ENCODE measurements around the gene ADK.
A peak's percentile ranks its signal among the peaks of the same experiment; 100 is the strongest.
"Not testable (repeated sequence)": the region's sequence is repeated elsewhere in the genome, so short reads cannot be mapped to it uniquely, and the experiment has no call there.

Gene ADK

GRCh38 chr10:74186678-74187077 is 35.7 kb downstream of the ADK start:
- DNase-seq (ENCODE audit: low spot score), result no peak

DNA sequence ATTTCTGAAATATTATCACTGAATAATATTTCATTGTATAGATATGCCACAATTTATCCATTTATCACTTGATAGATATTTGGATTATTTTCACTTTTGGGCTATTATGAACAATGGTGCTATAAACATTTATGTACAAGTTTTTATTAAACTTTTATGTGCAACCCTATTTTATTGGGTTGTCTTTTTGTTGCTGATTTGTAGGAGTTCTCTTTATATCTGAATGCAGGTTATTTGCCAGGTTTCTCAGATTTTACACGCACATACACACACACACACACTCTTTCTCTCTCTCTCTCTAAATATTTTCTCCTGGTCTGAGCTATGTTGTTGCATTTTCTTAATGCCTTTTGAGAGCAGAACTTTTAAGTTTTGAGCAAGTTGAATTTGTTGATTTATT is 36.2 kb downstream of the ADK start:
- no peak for DNase-seq (ENCODE audit: low spot score)

DNA sequence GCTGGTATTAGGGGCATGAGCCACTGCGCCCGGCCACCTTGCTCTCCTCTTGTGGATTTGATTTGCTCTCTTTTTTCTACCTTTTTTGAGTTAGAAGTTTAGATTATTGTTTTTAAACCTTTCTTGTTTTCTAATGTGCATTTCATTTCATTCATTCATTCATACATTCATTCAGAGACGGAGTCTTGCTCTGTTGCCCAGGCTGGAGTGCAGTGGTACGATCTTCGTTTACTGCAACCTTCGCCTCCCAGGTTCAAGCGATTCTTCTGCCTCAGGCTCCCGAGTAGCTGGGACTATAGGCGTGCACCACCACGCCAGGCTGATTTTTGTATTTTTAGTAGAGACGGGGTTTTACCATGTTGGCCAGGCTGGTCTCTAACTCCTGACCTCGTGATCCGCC is 37.6 kb downstream of the ADK start:
- not testable (repeated sequence) for DNase-seq (ENCODE audit: low spot score)

GRCh38 chr10:74189999-74190421 is 39.0 kb downstream of the ADK start:
- DNase-seq (ENCODE audit: low spot score), result no peak

DNA sequence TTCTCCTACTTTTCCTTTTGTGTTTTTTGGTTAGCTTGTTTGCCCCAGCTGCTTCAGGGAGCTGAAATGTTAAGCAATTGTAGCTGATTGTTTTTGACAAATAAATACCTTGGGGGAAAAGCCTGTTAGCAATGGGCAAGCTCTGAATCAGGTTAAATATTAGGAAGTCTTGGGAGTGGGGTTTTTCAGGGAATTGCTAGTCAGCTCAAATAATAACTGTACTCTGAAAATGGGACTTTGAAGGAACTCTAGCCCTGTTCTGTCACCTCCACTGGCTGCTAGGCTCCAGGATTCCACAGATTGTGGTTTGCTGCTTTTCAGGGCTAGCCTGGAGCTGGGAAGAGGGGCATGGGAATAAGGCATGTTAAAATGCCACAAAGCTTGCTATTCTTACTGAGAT is 39.5 kb downstream of the ADK start:
- no peak for DNase-seq (ENCODE audit: low spot score)

- no peak for DNase-seq (ENCODE audit: low spot score)
These were observed 43.5 kb downstream of the ADK start for GRCh38 chr10:74194545-74194944.

- DNase-seq (ENCODE audit: low spot score), result no peak
These were observed 44.0 kb downstream of the ADK start for GRCh38 chr10:74194999-74195398.

GRCh38 chr10:74199315-74199714 is 48.3 kb downstream of the ADK start:
- DNase-seq (ENCODE audit: low spot score), result no peak

DNA sequence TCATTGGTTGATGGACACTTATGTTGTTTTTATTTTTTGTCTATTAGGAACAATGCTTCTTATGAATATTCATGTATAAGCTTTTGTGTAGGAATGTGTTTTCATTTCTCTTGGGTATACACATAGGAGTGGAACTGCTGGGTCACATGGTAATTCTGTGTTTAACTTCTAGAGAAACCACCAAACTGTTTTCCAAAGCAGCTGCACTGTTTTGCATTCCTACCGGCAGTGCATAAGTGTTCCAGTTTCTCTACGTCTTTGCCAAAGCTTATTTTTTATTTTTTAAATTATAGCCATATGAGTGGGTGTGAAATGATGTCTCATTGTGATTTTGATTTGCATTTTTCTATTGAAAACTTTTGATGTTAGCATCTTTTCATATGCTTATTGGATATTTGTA is 51.3 kb downstream of the ADK start:
- no peak for DNase-seq (ENCODE audit: low spot score)

DNA sequence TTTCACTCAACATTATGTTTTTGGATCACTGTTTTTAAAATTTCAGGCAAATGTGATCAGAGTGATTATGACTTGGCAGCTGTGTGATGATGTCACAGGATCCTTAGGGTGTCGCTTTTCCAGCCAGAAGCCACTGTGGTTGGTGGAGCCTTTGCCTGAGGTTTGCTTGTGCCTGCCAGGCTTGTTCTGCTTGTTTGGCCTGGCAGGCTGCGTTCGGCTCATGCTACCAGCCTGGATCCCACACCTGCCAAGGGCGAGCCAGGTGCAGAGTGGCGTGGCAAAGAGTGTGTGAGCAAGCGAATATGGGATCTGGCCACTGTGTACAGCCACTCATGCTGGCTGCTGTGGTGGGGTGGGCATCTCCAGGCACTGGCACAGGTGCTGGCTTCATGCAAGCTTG is 55.7 kb downstream of the ADK start:
- DNase-seq (ENCODE audit: low spot score), result no peak

- DNase-seq (ENCODE audit: low spot score), result no peak
These were observed 56.9 kb downstream of the ADK start for GRCh38 chr10:74207691-74208480.

DNA sequence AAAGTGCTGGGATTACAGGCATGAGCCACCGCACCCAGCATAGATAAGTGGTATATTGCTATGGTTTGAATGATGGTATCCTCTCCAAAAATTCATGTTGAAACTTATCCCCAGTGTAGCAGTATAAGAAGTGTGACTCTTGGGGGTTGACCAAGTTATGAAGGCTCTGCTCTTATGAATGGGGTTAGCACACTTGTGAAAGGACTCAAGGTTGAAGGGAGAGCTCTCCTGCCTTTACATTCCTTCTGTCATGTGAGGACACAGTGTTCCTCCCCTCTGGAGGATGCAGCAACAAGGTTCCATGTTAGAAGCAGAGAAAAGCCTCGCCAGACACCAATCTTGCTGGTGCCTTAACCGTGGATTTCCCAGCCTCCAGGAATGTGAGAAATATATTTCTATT is 58.0 kb downstream of the ADK start:
- DNase-seq (ENCODE audit: low spot score), result no peak

- no peak for DNase-seq (ENCODE audit: low spot score)
These were observed 62.0 kb downstream of the ADK start for GRCh38 chr10:74213019-74213418.

GRCh38 chr10:74213571-74214162 is 62.6 kb downstream of the ADK start:
- DNase-seq (ENCODE audit: low spot score), result peak; percentile 46

DNA sequence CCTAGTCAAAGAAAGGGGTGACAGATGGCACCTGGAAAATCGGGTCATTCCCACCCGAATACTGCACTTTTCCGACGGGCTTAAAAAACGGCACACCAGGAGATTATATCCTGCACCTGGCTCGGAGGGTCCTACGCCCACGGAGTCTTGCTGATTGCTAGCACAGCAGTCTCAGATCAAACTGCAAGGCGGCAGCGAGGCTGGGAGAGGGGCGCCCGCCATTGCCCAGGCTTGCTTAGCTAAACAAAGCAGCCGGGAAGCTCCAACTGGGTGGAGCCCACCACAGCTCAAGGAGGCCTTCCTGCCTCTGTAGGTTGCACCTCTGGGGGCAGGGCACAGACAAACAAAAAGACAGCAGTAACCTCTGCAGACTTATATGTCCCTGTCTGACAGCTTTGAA is 66.1 kb downstream of the ADK start:
- DNase-seq (ENCODE audit: low spot score), result not testable (repeated sequence)

- not testable (repeated sequence) for DNase-seq (ENCODE audit: low spot score)
These were observed 71.4 kb downstream of the ADK start for GRCh38 chr10:74222467-74222866.

DNA sequence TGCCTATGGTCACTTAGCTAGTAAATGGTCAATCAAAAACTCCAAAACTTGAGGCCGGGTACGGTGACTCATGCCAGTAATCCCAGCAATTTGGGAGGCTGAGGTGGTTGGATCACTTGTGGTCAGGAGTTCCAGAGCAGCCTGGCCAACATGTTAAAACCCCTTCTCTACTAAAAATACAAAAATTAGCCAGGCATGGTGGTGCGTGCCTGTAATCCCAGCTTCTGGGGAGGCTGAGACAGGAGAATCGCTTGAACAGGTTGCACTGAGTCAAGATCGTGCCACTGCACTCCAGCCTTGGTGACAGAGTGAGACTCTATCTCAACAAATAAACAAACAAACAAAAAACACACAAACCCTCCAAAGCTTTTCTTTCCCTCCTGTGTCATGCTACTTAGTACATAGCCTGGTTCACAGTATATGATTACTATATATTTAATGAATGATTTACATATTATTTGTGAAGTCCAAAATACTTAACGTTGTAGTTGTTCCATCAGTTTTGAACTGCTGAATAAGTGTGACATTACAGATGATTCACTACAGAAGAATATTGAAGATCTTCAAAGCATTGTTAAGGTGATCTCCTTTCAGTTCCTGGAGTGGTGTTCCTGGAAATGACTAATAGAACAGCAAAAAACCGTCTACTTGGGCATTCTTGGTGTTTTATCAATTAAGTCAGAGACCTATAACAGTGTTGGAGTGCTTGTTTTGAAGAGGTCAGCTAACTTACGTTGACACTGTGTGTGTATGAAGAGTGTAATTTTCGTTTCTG is 72.9 kb downstream of the ADK start:
- DNase-seq (ENCODE audit: low spot score), result no peak

- no peak for DNase-seq (ENCODE audit: low spot score)
These were observed 76.8 kb downstream of the ADK start for GRCh38 chr10:74227697-74228424.

- DNase-seq (ENCODE audit: low spot score), result no peak
These were observed 80.4 kb downstream of the ADK start for GRCh38 chr10:74231375-74231774.

DNA sequence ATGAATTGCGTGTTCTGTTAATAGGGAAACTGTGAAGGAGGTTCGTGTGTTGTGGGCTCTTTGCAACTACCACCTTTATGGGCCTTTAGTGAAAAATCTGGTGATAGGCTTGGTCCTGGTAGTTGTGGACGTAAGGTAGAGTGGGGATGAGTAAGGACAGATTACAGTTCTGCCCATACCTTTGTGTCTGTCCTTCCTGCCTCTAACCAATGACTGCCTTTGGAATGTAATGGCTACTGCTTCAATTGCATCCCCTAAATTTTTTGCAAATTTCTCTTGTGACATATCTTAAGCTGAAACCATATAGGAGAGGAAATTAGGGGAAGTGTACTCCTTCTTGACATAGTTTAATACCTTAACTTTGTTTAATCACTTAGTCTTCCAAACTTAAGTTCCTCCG is 82.3 kb downstream of the ADK start:
- no peak for DNase-seq (ENCODE audit: low spot score)

GRCh38 chr10:74234569-74234968 is 83.5 kb downstream of the ADK start:
- no peak for DNase-seq (ENCODE audit: low spot score)

DNA sequence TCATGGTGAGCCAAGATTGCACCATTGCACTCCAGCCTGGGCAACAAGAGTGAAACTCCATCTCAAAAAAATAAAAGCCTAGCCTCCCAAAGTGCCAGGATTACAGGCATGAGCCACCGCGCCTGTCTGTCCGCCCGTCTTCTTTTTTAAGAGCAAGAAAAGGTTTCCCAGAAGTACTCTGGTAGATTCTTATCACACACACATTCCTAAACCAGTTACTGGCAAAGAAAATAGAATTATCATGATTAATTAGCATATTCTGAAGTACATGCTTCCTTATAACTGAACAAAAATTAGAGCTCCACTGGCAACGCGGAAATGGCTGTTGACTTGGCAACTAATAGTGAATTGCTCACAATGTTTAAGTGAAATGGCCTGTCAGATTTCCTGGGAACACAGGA is 87.0 kb downstream of the ADK start:
- no peak for DNase-seq (ENCODE audit: low spot score)

Data from hematopoietic multipotent progenitor cell treated with erythropoietin and hydrocortisone succinate and interleukin-3 and kit ligand, for 17 days (in vitro differentiated cells).